ENCODE measurements around the gene ZFAND3.

The ZFAND3 gene

DNA sequence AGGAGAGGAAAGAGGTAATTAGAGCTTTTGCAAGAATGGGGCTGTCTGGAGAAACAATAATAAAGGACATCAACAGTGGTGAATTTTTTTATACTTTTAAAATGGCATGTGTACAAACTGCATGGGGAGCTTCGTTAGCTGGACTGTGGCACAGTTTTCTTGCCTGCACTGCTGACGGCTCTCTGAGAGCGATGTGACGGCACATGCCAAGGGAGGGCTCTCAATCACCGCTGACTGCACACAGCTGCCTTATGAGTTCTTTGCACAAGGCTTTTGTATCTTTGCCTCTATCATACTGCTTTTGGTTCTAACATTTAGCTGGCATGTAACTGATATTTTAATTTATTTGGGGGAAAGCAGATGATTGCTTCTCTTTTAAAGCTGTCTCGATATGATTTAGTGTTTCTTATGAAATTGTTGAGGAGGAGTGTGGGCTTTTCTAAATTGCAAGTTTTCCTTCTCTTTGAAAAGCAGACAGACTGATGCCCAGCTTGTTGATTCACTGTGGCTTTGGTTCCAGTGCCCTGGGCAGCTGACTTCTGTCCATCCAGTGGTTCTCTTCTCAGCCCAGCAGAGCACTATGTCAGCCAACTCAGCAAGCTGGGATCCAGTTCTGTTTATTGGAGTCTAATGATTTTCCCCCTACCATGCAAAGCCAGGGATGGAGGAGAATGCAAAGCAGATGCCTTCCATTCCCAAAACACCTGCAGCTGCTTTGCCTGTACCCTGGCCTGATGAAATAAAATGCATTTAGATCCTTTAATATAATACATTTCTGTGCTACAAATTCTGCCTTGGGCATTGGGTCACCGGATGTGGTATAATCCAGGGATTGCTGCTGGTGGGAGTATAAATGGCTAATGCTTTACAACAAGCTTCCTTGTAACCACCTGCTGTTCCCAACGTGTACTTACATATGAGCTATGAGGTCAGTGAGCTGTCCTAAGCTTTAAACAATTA, 323.9 kb downstream of the ZFAND3 start:
- DNase-seq, result peak in 1 of 2 experiments; percentile 22

DNA sequence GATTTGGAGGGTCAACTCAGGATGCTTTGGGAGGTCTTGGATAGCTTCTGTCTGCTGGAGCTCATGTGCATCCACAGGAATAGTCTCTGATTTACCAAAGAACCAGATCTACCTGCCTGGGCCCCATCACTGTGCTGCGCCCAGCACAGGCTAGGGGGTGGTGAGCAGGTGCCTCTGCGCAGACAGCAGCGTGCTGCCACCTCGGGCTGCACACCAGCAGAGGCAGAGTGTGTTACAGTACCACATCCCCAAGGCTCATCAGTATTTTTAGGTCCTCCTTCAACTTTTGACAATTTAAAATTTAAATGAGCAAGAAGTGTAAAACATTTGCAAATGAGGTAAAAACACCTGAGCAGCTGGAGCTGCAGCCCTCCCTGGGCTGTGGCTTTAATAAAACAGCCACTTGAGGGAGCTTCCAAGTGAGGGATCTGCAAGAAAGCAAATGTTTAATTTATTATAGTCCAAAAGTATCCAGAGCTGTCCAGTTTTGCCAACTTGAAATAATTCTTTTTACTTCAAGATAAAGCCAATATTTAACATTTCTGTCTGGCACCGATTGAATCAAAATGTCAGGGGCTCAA, 324.9 kb downstream of the ZFAND3 start:
- DNase-seq, result no peak

DNA sequence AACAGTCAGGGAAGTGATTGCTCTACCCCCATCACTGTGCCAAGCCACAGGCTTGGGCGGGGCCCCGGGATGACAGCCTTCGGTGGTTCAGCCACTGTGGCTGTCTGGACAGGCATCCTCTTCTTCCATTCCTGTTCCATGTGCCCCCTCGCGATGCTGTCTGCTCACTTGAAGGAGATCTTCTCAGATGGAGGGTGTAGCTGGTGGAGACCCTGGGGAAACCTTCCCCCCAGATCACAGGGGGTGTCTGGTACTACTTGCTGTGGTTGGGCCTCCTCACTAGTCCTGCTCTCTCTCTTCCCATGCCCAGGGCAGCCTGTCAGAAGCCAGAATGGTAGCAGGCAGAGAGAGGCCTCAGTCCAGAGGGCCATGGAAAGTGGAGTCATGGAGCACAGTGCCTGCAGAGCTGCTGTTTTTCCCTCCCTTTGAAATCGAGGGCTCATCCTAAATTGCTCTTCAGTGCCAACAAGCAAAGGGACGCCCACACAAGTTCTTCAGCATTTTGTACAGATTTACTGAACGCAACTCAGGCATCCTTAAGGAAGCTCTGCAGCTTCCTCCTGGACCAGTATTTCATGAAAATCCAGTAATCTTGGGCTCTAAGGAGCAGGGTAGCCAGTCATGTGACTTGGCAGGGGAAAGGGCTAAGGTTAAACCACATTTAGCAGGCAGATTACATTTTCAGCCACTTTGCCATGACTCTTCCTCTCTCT, 326.6 kb downstream of the ZFAND3 start:
- no peak for DNase-seq

DNA sequence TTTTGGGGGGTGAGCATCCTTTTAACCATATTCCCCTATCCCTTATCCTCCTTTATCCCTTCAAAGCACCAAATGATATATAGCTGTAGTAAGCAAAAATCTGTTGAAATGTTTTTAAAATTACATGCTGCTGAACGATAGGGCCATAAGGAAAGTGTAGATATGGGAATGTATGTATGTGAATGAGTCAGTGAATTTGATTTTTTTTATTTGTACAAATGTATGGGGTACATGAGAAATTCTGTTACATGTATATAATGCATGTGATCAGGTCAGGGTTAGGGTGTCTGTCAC, 327.2 kb downstream of the ZFAND3 start:
- no peak for DNase-seq

DNA sequence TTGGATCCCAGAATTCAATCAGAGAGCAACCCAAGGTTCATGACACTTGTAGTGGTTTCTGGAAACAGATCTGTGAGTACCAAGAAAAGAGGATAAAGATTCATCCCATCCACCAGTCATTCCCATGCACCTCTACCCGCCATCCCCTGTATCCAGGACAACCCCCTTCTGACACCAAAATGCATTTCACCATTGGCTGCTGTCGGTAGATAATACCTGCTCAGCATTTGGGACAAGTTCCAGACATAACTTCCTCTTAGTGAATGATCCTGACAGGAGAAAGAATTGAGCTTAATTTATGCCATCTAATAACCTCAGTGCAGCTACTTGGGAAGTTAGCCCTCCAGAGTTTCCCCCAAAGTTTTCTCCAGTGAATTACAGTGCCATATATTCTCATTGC, 329.1 kb downstream of the ZFAND3 start:
- DNase-seq, result no peak

DNA sequence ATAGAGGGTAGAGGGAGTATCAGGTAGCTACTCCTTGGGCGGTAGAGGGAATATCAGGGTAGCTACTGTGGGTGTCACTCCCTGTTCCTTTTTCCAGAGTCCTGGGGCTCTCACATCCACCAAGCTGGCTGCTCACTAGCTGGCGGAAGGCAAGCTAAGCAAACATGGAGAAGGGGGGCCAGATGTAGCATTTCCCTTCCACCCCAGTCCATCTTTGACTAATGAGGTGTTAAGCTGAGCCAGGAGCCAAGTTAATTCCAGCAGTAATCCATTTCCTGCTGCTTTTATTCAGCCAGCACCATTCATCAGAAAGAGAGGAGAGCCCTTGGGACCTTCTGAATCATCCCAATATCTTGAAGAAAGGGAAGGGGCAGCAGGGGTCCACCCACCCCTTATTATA, 330.0 kb downstream of the ZFAND3 start:
- no peak for DNase-seq

DNA sequence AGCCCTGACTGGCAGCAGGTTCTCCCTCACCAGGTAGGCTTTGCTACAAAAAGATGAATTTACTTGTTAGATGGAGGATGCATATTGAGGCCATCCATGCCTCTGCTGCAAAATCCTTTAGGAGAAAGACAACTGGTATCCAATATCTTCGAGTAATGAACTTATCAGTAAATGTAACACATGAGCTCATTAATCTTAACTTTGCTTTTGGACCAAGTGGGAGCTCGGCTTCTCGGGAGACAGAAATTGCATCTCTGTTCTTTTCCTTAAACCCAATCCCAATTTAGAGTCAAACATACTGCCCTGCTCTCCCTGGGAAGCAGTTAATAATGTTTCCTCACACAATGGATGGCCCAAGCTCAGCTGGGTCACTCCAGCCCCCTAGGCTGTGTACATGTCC, 330.5 kb downstream of the ZFAND3 start:
- no peak for DNase-seq

DNA sequence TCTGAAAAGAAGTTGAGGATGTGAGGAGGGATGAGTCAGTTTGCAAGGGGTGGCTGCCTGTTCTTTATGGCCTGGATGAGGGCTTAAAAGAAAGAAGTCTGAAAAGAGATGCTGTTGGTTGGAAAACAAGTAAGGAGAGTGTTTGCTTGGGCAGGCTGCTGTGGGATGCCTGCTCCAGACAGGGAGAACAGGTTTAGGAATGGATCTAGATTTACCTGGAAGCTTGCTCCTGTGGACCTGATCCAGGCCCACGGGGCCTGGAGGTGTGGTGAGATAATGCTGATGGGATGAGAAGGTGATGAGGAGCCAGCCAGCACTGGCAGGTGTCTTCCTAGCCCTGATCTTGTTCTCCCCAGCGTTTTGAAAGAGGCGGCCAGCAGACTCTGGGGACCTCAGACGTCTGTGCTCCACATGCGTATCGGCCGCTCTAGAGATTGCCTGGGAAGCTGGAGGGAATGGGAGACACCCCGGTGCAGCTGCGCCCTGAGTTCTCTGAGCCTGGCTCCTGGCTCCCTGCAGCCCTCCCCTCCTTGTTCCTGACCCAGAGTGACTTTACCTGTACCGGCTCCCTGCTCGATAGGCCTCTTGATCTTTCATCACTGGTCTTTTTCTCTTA, 331.3 kb downstream of the ZFAND3 start:
- no peak for DNase-seq

DNA sequence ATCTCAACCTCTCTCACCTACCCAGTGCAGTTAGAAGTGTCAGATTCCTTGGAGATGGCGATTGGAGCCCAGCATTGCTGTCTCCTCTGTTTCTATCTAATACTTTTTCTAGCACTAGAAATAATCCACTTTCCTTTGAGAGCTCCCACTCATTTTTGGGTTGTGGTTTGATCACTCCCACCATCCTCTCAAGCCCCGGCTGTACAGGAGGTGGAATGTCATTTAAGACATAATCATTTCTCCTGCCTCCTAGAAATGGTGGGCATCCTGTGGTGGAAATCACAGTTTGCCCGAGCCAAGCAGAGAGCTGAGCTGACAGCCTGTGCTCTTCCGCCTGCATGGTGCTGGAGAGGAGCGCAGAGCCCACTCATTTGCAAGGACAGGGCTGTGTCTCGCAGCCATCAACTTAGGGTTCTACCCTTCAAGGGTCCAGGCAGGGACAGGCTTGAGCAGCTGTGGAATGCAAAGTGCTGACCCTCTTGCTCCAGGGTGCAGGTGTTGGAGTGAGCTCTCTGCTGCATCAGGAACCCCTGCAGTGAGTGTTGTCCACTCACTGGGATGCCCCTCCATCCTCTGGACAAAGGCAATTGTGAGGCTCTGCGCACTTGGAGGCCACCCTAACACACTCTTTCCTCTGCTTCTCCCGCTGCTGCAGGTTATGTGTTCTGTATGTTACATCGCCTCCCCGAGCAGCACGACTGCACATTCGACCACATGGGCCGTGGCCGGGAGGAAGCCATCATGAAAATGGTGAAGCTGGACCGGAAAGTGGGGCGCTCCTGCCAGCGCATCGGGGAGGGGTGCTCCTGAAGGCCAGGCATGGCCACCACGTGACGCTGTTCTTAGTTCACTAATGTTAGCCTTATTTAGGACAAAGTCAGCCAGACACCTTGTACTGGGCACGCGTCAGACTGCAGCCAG, 332.3 kb downstream of the ZFAND3 start:
- no peak for DNase-seq

DNA sequence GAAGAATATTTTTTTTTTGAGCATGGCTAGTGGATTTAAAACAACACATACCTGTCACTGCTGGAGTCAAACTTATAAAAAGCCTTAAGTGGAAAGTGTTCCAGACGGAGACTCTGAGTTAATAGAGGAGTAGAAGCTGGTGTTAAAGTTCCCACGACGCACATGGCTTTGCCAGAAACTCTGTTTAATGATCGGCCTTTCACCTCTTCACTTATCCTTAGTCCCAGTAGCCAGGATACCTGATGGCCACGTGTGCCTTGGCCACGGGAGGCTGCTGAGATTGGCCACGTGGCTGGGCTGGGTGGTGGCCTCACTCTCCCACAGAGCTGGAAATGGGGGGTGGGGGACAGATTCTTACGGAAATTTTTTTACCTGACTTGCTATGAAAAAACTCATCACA, 333.1 kb downstream of the ZFAND3 start:
- DNase-seq, result no peak

DNA sequence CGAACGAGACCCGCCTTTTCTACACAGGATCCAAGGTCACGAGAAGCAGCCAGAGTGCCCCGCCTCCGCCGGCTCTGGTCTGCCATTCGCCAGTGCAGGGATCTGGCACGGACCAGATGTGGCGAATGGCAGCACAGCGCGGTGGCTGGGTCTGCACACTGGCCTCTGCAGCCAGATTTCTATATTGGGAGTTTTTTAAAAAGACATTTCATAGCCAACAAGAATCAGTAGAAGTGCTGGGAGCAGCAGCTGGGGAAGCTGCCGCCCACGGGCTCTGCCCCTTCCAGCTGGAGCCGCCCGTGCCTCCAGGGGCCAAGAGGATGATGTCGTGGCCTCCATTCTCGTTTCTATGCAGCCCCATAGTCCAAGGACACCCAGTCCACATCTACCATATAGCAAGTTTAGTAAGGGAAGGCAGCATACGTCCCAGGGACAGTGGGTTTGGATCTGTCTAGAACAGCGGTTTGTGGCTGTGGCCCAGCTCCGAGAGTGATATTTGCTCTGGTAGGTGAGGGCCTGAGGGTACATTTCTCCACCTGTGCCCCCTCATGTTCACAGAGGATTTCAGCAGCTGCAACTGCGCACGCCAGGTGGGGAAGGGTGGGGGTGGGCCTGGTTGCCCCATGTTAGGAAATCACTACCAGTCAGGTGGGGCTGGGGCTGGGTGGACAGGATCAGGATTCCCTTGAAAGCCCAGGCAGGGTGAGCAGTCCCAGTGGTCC, 333.7 kb downstream of the ZFAND3 start:
- DNase-seq, result no peak

DNA sequence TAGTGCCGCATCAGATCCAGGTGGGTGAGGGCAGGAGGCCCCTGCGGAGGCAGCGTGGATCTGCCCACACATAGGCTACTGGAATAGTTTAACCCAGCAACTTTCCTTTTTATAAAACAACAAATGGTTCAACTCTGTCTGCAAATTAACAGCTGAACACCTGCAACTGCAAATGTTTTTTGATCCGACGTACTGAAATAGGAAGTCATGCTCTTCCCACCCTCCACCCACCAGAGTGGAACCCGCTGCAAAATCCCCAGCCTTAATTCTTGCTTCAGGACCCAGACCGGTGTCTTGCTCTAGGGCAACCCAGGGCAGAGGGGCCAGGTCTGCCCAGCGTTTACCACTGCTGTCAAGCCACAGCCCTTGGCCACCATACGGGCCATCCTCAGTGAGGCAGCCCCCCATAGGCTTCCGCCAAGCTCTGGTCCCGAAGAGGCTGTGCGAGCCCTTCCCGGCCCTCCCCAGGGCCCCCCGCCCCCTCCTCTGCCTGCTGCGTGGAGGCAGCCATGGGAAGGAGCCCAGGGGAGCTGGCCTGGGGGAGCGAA, 334.3 kb downstream of the ZFAND3 start:
- no peak for DNase-seq

DNA sequence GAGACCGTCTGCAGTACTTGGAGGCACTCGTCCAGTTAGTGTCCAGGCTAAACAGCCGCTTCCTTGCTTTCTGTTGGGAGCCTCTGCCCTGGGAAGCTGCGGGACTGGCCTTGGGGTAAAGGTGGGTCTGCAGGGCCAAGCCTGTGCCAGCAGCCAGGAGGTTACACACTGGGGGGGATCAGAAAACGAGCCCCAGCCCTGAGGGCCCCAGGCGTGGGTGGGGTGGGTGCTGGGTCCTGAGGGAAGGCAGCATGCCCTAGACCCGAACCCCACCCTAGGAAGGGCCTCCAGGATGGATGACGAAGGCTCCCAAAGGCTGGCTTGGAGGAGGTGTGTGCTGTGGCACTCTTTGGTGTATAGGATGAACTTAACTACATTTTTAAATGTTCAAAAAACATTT, 335.2 kb downstream of the ZFAND3 start:
- DNase-seq, result no peak

DNA sequence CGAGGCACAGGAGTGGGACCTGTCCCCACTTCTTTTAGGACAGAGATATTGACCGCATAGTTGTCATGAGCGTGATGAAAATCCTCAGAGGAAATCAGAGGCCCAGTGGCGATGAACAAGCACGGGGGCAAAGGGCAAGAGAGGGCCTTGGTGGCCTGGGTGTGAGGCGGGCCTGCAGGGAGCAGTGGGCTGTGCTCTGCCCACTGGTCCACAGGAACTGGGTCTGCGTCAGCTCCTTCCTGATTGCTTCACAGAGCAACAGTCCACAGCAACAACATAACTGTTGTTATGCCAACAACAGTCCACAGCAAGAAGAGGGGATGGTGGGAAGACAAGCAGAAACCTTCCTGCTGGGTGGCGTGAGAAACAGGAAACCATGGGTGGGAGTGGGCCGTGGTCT, 335.6 kb downstream of the ZFAND3 start:
- no peak for DNase-seq

DNA sequence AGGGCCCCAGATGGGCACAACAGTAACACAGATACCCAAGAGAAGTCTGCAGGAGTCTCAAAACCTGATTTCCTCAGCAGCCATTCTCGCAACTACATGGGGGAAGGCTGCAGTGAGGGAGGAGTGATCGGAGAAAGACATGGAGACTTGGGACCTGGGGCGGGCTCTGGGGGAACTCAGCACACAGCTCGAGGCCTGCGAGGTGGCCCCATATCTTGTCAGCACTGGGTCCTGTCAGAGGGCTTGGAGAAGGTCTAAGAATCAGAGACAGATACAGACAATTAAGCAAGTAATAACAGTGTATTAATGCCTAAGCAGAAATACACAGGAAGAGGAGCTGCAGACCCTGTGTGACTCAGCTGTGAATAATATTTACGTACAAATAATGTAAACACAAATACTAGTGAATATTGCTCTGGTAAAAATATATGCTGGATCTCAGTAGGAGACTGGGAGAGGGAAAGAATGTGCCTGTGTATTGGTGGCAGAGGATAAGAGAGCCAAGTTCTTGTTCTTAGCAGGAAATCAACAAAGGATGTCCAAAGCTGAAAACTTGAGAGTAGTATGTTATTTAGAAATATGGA, 336.2 kb downstream of the ZFAND3 start:
- no peak for DNase-seq

DNA sequence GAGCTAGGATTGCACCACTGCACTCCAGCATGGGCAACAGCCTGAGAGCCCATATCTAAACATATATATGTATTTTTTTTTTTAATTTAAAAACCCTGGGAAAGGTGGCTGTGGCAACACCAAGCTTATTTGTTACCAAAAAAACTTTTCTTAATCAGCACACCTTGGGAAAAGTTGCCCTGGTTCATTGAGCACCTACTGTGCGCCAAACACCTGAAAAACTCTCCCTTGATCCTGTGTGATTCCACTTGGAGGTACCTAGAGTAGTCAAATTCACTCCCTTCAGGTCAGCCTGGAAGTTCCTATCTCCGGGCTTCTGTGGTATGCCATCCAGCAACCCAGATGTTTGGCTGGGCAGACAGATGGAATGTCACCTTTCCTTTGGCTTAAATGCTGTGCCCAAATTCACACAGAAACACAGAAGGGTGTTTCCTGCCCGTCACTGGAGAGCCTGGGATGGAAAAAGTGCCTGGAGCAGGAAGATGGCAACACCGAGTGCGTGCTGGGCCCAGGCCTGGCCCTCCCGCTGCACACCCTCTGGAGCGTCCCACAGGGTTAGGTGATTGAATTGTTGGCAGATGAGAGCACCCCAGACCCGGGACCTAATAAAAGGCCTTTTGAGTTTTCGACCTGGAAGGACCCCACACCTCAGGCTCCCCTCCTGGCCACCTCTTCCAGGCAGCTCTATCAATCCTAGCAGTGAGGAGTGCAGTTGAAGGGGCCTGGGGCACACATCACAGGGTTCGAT, 337.5 kb downstream of the ZFAND3 start:
- no peak for DNase-seq

DNA sequence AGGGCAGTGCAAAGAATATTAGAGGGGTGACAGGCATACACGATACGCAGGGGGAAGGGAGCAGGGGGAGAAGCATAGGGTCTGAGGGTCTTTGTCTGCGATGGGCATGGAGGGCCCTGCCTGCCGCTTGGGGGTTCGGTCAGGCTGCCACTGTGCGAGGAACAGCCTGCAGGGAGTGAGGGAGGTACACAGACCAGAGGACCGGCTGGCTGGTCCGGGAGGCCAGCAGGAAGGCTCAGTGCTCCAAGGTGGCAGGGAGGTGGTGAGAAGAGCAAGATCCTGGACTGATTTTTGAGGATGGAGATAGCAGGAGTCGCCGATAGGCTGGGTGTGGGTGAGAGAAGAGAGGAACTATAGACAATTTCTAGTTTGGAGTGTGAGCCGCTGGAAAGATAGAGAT, 338.4 kb downstream of the ZFAND3 start:
- no peak for DNase-seq

DNA sequence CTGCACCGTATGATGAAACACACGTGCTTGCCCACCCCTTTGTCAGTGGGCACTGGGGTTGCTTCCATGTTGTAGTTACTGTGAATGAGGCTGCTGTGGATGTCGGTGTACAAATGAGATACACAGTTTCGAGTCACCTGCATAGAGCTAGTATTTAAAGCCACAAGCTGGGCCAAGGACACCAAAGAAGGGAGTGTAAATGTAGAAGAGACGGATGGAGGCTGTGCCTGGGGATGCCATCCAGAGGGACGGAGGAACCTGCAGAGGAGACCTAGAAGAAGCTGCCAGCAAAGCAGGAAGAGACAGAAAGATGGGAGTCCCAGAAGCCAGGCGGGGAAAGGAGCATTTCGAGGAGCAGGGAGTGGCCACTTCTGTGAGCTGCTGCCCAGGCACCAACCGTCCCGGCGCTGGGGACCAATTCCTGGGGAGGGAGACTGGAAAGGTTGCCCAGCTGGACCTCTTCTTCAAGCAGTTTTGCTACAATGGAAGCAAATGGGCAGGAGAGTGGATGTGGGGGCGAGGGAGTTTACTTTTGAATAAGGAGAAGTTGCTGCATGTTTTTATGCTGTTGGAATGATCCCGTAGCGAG, 339.3 kb downstream of the ZFAND3 start:
- DNase-seq, result no peak

DNA sequence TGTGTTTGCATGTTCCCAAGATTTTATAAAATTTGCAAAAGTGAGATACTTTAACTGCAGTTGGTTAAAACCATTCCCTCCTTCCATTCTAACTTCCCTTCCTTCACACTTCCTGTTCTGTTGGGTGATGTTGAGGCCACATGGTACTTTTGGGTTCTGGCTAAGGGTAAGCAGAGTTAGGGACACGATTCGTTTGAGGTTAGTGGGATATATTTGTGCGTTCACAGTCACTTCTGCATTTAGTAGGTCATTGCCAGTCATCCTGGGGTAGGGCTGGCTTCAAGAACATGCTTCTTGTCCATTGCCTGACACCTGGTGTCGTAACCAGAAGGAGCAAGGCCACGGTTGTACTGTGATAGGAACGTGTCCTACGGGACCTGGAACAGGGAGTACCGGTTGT, 340.1 kb downstream of the ZFAND3 start:
- no peak for DNase-seq

DNA sequence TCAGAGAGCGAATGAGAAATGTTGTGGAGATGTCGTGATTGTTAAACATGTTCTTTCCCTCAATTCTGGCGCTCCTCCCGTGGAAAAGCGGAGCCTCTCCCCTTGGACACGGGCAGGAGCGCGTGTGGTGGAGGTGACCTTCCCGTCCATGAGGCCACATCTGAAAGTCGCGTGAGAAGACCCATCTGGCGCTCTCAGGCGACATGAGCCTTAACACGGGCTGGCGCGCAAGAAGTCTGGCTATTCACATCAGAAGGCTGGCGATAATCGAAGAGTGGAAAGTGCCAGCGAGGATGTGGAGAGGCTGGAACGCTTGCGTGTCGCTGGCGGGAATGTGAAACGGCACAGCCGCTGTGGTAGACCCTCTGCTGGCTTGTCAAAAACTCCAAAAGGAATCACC, 341.3 kb downstream of the ZFAND3 start:
- no peak for DNase-seq
